NB4 (cell line): ENCODE data around the gene CACYBP.

Experiments
- DNase-seq: peaks from one replicate; pipeline ENCODE4 v3.0.0; 2010; ENCODE audit warnings: low read depth
- H3K4me3 ChIP-seq: one replicate; pipeline ENCODE4 v1.5.1; 2011; ENCODE audit warnings: mild to moderate bottlenecking, low read depth, low read length, moderate library complexity
- CTCF ChIP-seq: IDR thresholded peaks from one replicate; pipeline ENCODE4 v1.5.1; 2012; ENCODE audit warnings: low read depth, low read length
- MAX ChIP-seq: IDR thresholded peaks from 2 replicates; pipeline ENCODE4 v1.6.1; 2011; ENCODE audit warnings: low read depth, low read length
- MYC ChIP-seq: IDR thresholded peaks from 2 replicates; pipeline ENCODE4 v1.6.1; 2011; ENCODE audit warnings: low read depth, low read length
- POLR2A ChIP-seq: IDR thresholded peaks from 2 replicates; pipeline ENCODE4 v1.6.1; 2011; ENCODE audit warnings: mild to moderate bottlenecking; ENCODE audit not compliant: insufficient read length; ENCODE audit errors: extremely low read depth

CACYBP gene

GRCh38 chr1:175036476-175036875 is 36.7 kb downstream of the CACYBP start:
- TF ChIP-seq POLR2A (no peak), CTCF (no peak), MYC (no peak), MAX (no peak)
- no peak overlapping the region for H3K4me3 ChIP-seq
- no peak for DNase-seq

- no peak overlapping the region for H3K4me3 ChIP-seq
- DNase-seq: no peak
- no peak for TF ChIP-seq MYC
- no peak for TF ChIP-seq CTCF
- no peak for TF ChIP-seq MAX
- no peak for TF ChIP-seq POLR2A
These were observed 37.7 kb downstream of the CACYBP start for GRCh38 chr1:175037416-175037815.

DNA sequence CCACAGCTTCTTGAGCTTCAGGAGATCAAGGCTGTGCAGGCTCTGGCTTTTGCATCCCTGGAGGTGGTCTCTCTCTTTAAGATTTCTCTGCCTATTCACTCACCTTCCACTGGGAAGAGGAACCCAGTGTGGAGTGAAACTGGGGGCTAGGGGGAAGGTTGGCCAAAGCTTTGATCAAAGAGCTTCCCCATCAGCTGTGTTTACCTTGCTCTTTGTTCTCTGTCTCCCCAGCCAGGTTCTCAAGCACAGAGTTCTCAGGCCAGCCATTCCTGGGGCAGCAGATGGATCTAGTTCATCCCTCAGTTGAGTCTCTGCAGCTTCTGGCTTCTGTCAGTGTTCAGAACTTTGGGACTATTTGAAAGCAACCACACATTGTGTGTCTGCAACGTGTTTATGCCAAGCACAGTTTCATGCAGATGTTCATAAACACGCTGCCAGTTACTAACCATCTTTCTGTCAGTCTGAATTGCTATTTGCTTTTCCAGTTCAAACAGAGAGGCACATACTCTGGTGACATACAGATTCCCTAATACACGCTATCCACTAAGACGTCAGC is 40.7 kb downstream of the CACYBP start:
- DNase-seq: no peak

DNA sequence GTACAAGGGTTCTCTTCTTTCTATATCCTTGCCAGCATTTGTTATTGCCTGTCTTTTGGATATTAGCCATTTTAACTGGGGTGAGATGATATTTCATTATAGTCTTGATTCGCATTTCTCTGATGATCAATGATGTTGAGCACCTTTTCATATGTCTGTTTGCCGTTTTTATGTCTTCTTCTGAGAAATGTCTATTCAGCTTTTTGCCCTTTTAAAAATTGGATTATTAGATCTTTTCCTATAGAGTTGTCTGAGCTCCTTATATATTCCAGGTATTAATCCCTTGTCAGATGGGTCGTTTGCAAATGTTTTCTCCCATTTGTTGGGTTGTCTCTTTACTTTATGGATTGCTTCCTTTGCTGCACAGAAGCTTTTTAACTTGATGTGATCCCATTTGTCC is 42.9 kb downstream of the CACYBP start:
- TF ChIP-seq POLR2A (no peak), MAX (no peak), MYC (no peak), CTCF (no peak)
- DNase-seq: no peak
- H3K4me3 ChIP-seq: no peak overlapping the region

More for the DNA sequence above, 40.7 kb downstream of the CACYBP start:
- no peak overlapping the region for H3K4me3 ChIP-seq
- TF ChIP-seq CTCF: no peak
- no peak for TF ChIP-seq MYC
- no peak for TF ChIP-seq MAX
- TF ChIP-seq POLR2A: no peak

DNA sequence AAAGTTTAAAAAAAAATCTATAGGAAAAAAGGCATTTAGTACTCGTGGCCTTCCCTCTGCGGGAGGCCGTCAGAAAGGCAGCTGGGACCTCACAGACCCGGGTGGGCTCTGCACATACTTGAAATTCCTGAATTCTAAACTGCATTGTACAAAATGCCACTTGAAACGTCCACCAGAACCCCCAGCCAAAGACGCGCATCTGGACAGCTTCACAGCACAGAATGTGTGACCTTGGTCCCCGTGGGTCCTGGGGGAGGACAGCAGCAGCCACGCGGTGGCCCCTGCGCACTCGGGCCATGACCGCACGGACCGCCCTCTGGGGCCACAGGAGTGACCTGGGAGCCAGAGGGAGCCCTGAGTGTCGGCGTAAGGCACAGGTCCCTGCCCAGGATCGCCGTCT is 44.1 kb downstream of the CACYBP start:
- no peak for DNase-seq
- H3K4me3 ChIP-seq: no peak overlapping the region
- TF ChIP-seq MAX (no peak), MYC (no peak), POLR2A (no peak), CTCF (no peak)

- H3K4me3 ChIP-seq: peak overlapping the region; percentile 55
- peak; percentile 81 for DNase-seq
These were observed 44.8 kb downstream of the CACYBP start for GRCh38 chr1:175044591-175044990.
